Heart right ventricle (tissue), 16 donors: ENCODE results near the gene EXOSC3. TPM values are rescaled to one million over a fixed set of nuclear protein-coding genes. Genes with fewer than 3 reads are reported as not detected.
"Not testable (repeated sequence)": the region's sequence is repeated elsewhere in the genome, so short reads cannot be mapped to it uniquely, and the experiment has no call there.

ENCODE experiments used
- ATAC-seq, 8 donors: fragments of 200-7000 bp; cut with Tn5 transposase; one replicate each; pipeline ENCODE4 v1.9.1; 2020; ENCODE audit warnings: mild to moderate bottlenecking in 8 of 8, moderate library complexity in 8 of 8, moderate number of reproducible peaks in 1 of 8
- DNase-seq, 2 donors: peaks; one replicate each; pipeline ENCODE4 v3.0.0-alpha.2; 2020
- H3K27ac ChIP-seq, 10 donors: fragments of 200-600 bp; sonication (generic) in 2 of 10; one replicate each; pipeline versions ENCODE4 v1.5.0 to v1.8.0; 2020 to 2022; ENCODE audit warnings: mild to moderate bottlenecking in 3 of 10
- H3K27me3 ChIP-seq, 7 donors: fragments of 200-600 bp; one replicate each; pipeline ENCODE4 v1.8.0; 2021 to 2022; ENCODE audit warnings: mild to moderate bottlenecking in 2 of 7
- H3K36me3 ChIP-seq, 9 donors: fragments of 200-600 bp; sonication (generic) in 1 of 9; one replicate each; pipeline versions ENCODE4 v1.5.0 to v1.8.0; 2020 to 2022; ENCODE audit warnings: mild to moderate bottlenecking in 2 of 9
- H3K4me1 ChIP-seq, 9 donors: fragments of 200-600 bp; sonication (generic) in 1 of 9; one replicate each; pipeline versions ENCODE4 v1.5.0 to v1.8.0; 2020 to 2022; ENCODE audit warnings: mild to moderate bottlenecking in 4 of 9
- H3K4me3 ChIP-seq, 10 donors: fragments of 200-600 bp; sonication (generic) in 2 of 10; one replicate each; pipeline versions ENCODE4 v1.5.0 to v1.8.0; 2020 to 2022; ENCODE audit warnings: mild to moderate bottlenecking in 7 of 10, moderate library complexity in 2 of 10
- H3K9me3 ChIP-seq, 11 donors: fragments of 200-600 bp in 10 of 11; sonication (generic) in 2 of 11; one replicate each; pipeline versions ENCODE4 v1.5.0 to v1.8.0; 2013 to 2022; ENCODE audit warnings: mild to moderate bottlenecking in 2 of 11, control low read depth in 1 of 11, moderate library complexity in 1 of 11
- CTCF ChIP-seq, 9 donors: fragments of 200-600 bp; sonication (generic) in 2 of 9; IDR thresholded peaks; one replicate each; pipeline versions ENCODE4 v1.5.0 to v1.8.0; 2021 to 2022; ENCODE audit warnings: antibody characterized with exemption in 9 of 9, mild to moderate bottlenecking in 5 of 9, moderate library complexity in 1 of 9
- WGBS, 2 donors: extraction: QIAGEN DNeasy Blood & Tissue Kit; methylation state at CpG; one replicate each; pipeline ENCODE4 v1.1.7; 2013; ENCODE audit warnings: inconsistent platforms in 1 of 2; 5-methylcytosine and 5-hydroxymethylcytosine counted together
- intact Hi-C, 10 donors: fragments of 100-400 bp; cut with DNase I; formaldehyde crosslinking; loops; one replicate each; pipeline versions ENCODE4 v1.11.1 to v1.14.2; 2022
- long read RNA-seq, 3 donors: library from polyadenylated mRNA; unstranded; transcript quantifications; one replicate each; pipeline ENCODE4 v2.0.0, GENCODE V29; 2020 to 2021
- polyA plus RNA-seq, 2 donors: library from polyadenylated mRNA; stranded (reverse); fragments of 200-250 nt; gene quantifications; one replicate each; pipeline ENCODE4 v1.2.3, GENCODE V29; 2013
- total RNA-seq, 10 donors: library from RNA; stranded (reverse); fragmentation: NEBNext Ultra II Directional in 3 of 10; extraction: Animal tissue kit (Norgen Biotek cat#: 25700) in 3 of 10; gene quantifications; one replicate each; pipeline versions ENCODE4 v1.2.1 to v1.2.4, GENCODE V29; 2021 to 2023
- donor health status: Arrhythmogenic right ventricular cardiomyopathy.
- donor health status: ischemic (EF 13 %, LVEDD 7.1; RV severe dilation, severe dysfunction).
- donor health status: healthy with polysubstance abuse.
- donor health status: DM: no; HTN: yes; CAD: no.
- donor health status: DM: no; HTN: no; CAD: no.
- donor health status: ischemic (EF 25% LVEDD 6.9; RV normal size, moderate dysfunction).
- donor health status: ischemic (EF 25% LVEDD 5.7; RV mildly dilated, moderate dysfunction).
- donor health status: healthy.
- donor health status: DM: yes; HTN: yes; CAD: no.
- donor health status: Ischemic cardiomyopathy.
- donor health status: ischemic (EF 35%, LVEDD 5.7; RV mildly dilated, moderate dysfunction).
- donor health status: nonischemic (EF 11% LVEDD 7.7; RV severe dilation, severe dysfunction).
- donor health status: DM: yes; HTN: yes; CAD: no.
- donor health status: PGD.
- donor health status: ischemic (EF 29% LVEDD 5.4; RV normal size, mild dysfunction).
- donor health status: nonischemic (EF 23%, LVEDD 6.1; RV moderate dilation, normal function).

Gene EXOSC3
- total RNA-seq, result 10 to 100 TPM in 9 of 10 donors, 1 to 10 TPM in 1; 7.5 to 15.2 (median 12.8) TPM
- polyA plus RNA-seq, result 10 to 100 TPM in 1 of 2 donors, 1 to 10 TPM in 1; 7.3 to 20.2 TPM
- long read RNA-seq, donor 1, transcript EXOSC3-201 (4 exons, 1,806 nt), result major isoform, 6 of 8 reads
- long read RNA-seq, donor 1, partial matches to known transcripts, result 0 of 8 reads
- long read RNA-seq, donor 1, other reads (novel, unspliced or antisense), result 0 of 8 reads
- long read RNA-seq, donor 2, partial matches to known transcripts, result 0 of 7 reads
- long read RNA-seq, donor 2, other reads (novel, unspliced or antisense), result 1 of 7 reads
- long read RNA-seq, donor 3, transcript EXOSC3-201 (4 exons, 1,806 nt), result major isoform, 6 of 12 reads
- long read RNA-seq, donor 3, partial matches to known transcripts, result 1 of 12 reads
- long read RNA-seq, donor 3, other reads (novel, unspliced or antisense), result 2 of 12 reads

DNA sequence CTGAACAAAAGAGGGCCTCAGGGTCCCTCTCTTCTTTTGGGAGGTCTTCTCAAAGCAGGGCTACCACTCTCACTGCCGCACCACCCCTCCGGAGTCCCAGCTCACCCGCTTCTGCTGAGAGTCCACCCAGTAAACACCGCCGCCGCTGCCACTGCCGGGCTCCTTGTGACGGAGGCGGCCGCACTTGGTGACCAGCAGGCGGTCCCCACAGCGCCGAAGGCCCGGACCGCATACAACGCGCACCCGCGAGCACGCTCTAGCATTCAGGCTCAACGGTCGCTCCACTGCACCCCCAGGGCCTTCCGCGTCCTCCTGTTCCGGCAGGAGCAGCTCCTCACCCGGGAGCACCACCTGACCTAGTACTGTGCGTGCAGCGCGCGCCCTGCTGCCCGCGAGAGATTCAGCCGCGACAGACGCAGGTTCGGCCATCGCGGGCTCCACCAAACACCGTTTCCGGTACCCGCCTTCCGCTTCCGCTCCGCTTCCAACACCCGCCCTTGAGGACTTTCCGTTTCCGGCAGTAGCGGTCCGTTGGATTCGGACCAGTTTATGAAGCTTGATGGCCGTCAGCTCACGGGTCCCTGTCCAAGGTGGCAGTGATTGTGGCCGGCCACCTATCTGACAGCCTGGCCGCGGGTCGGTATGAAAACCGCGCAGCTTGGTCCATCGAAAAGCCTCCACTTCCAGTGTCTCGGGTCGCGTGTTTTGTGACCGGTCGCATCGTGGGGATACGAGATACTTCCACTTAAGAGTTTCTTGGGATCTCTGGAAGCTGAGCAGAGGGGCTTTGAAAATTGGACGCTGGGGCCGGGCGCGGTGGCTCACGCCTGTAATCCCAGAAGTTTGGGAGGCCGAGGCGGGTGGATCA is at the start of gene EXOSC3:
Gene EXOSC3, minus strand, starts transcription at position 449 of the 868 bp plus-strand sequence. Its CDS starts 20 bp downstream, at position 429.
- peak; percentile 88 to 92 for DNase-seq
- peak within 1 kb of the TSS; percentile 57 to 99 (median 89) for H3K4me3 ChIP-seq
- intact Hi-C loops, result loop anchor here in 5 of 10 donors (1.0 to 10.0 kb wide), 4 partner anchors 15 to 200 kb away; partner anchors contain the start of genes DCAF10 (in 3 of the 5) and TOMM5 (in 1 of the 5)
- no peaks in the 10 kb centered on the region for H3K9me3 ChIP-seq
- H3K36me3 ChIP-seq, result peaks cover 0 to 39% (median 29%) of the 10 kb centered on the region in 9 donors
- peaks cover 0 to 14% (median 6%) of the 10 kb centered on the region in 7 donors for H3K27me3 ChIP-seq
- H3K27ac ChIP-seq, result peak within 1 kb of the TSS in 9 of 10 donors; percentile 72 to 89 (median 79)
- peak in 3 of 9 donors; percentile 22 to 34 (median 23) for TF ChIP-seq CTCF (IDR thresholded peaks at IDR 0.05)
- H3K4me1 ChIP-seq, result peaks cover 0 to 28% (median 25%) of the 10 kb centered on the region in 9 donors
- peak; percentile 94 to 98 (median 98) for ATAC-seq
- WGBS, 2 donors, result 1% methylated on average over 73 of the region's 73 CpGs

- TF ChIP-seq CTCF (IDR thresholded peaks at IDR 0.05), result no peak
- peaks cover 0 to 90% (median 9%) of the 10 kb centered on the region in 9 donors for H3K36me3 ChIP-seq
- WGBS, 2 donors, result 96% methylated on average over 4 of the region's 4 CpGs
Observed at GRCh38 chr9:37827483-37828165, 42.8 kb upstream of the EXOSC3 start.

GRCh38 chr9:37825174-37825573 is 40.3 kb upstream of the EXOSC3 start:
- DNase-seq, result not testable (repeated sequence)
- peaks cover 0 to 98% (median 15%) of the 10 kb centered on the region in 9 donors for H3K36me3 ChIP-seq
- WGBS, 2 donors, result 94 to 96% methylated on average over 2 of the region's 2 CpGs

More at GRCh38 chr9:37827483-37828165, 42.8 kb upstream of the EXOSC3 start:
- Histone ChIP-seq H3K27me3 (no peaks in the 10 kb centered on the region), H3K4me3 (no peak overlapping the region), H3K27ac (no peak overlapping the region), H3K4me1 (peaks cover 0 to 3% (median 0%) of the 10 kb centered on the region in 9 donors), H3K9me3 (no peaks in the 10 kb centered on the region)
- DNase-seq (no peak), ATAC-seq (no peak)
- intact Hi-C loops, result no loop called here

GRCh38 chr9:37820142-37820541 is 35.3 kb upstream of the EXOSC3 start:
- no peak for ATAC-seq
- 93 to 96% methylated on average over 5 of the region's 5 CpGs for WGBS, 2 donors
- Histone ChIP-seq H3K9me3 (no peaks in the 10 kb centered on the region), H3K36me3 (peaks cover 0 to 64% (median 17%) of the 10 kb centered on the region in 9 donors), H3K27me3 (no peaks in the 10 kb centered on the region), H3K27ac (no peak overlapping the region), H3K4me3 (no peak overlapping the region), H3K4me1 (no peaks in the 10 kb centered on the region)
- no peak for DNase-seq
- intact Hi-C loops, result no loop called here
- no peak for TF ChIP-seq CTCF (IDR thresholded peaks at IDR 0.05)

More at GRCh38 chr9:37825174-37825573, 40.3 kb upstream of the EXOSC3 start:
- H3K27ac ChIP-seq, intact Hi-C loops, H3K27me3 ChIP-seq, ATAC-seq, H3K4me3 ChIP-seq, H3K4me1 ChIP-seq, H3K9me3 ChIP-seq: not testable (repeated sequence)
